COLO668 (cell line): ENCODE measurements around the gene KCNA4.
"Not testable (repeated sequence)": the region's sequence is repeated elsewhere in the genome, so short reads cannot be mapped to it uniquely, and the experiment has no call there.

ENCODE experiments used
- DNase-seq: peaks from one replicate; lab custom pipeline; 2025; ENCODE audit not compliant: unreplicated experiment; lab: John Stamatoyannopoulos, UW

The KCNA4 gene

DNA sequence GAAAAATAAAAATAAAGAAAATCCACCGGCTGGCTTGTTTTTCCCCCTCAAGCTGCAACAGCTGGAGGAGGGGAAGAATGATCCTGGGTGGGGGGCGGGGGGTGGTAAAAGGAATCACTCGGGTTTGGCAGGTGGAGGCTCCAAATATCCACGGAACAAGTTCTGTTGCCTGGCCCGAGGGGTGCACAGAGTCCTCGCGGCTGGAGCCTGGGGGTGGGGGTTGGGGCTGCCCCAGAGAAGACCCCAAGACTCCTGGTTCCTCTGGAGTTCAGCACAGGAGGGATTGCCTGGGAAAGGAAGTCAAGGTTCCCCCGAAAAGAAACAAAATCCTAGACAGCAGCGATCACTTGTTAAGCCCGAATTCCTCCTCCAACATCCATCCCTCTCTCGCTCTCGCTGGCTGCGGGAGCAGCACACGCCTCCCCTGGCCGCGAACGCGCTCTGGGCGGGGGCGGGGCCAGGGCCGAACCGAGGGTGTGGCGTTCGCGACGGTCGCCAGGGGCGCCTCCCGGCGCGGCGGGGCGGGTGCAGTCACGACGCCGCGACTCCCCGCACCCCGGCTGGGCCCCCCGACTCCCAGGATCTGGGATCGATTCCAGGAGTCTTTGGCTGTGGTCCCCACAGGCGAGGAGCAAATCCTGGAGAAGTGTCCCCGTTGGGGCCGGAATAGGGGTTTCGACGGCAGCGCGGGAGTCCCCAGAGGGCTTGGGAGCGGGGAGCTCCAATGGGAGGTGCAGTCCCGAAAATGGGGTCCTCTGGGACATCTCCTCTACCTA, at the start of gene KCNA4:
TSS of gene KCNA4 (minus strand) at position 443 of the 776 bp plus-strand sequence. CDS start 4,352 bp downstream, outside the sequence.
- DNase-seq = peak; percentile 74

DNA sequence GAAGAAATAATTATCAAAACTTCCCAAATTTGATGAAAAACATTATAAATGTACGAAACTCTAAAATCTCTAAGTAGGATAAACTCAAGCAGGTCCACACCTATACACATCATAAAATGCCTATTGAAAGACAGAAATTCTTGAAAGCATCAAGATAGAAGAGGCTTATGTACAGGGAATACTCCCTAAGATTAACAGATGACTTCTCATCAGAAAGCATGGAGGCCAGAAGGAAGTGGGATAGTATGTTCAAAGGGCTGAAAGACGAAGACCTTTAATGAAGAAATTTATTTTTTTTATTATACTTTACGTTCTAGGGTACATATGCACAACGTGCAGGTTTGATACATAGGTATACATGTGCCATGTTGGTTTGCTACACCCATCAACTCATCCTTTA, 45.3 kb upstream of the KCNA4 start:
- DNase-seq = no peak

DNA sequence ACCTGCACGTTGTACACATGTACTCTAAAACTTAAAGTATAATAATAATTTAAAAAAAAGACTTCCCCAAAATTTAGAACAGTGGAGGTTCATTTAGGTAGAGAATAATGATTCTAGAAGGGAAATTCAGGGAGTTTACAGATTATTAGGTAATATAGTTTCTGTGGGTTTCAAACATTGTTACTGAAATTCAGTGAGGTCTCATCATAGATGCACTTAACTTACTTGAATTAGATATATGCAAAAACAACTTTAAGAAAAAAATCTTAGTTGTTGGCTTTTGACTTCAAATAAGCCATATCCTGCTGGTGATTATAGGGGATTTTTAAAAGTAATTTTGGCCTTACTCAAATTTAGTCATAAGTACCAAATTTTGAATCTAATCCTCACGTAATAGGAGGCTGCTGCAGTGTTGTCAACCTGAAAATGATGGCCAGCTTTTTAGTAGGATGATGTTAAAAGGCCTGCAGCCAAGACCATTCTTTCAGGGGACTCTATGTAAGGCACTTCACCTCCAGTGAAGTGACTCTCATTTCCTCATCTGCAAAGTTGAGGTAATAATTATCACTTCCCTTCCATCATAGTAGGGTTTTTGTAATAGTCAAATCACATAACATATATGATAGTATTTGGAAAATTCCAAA, 42.5 kb upstream of the KCNA4 start:
- no peak for DNase-seq

DNA sequence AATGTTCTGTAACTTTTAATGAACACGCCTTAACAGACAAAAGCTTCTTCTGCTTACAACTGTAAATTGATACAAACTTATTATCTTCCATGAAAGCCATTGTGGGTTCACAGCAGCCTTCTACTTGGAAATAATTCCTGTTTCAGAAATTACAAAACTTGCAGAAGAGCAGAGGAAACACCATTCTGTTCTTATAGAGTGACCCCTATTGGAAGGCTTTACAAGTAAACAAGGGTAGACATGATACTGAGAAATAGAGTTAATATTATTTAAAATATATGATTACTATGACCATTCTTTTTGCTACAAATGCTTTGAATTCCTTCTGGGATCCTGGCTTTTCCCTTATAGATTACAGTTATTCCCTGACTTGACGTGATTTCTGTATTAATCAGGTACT, 32.4 kb upstream of the KCNA4 start:
- no peak for DNase-seq

DNA sequence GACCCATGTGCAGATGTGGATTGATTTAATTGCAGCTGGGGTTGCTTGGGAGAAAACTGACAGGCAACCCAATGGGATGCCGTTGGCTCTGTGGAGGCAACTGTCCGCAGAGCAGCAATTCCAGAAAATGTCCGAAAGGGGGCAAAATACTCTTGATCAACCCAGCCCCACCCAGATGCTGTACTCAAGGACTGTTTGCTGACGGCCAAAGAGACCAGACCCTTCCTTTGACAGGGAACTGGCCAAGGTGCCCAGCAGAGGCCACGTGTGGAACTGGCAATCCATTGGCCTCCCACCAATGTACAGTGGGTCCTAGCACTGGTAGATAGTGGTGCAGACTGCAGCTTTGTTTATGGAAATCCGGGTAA, 29.7 kb upstream of the KCNA4 start:
- DNase-seq = no peak

DNA sequence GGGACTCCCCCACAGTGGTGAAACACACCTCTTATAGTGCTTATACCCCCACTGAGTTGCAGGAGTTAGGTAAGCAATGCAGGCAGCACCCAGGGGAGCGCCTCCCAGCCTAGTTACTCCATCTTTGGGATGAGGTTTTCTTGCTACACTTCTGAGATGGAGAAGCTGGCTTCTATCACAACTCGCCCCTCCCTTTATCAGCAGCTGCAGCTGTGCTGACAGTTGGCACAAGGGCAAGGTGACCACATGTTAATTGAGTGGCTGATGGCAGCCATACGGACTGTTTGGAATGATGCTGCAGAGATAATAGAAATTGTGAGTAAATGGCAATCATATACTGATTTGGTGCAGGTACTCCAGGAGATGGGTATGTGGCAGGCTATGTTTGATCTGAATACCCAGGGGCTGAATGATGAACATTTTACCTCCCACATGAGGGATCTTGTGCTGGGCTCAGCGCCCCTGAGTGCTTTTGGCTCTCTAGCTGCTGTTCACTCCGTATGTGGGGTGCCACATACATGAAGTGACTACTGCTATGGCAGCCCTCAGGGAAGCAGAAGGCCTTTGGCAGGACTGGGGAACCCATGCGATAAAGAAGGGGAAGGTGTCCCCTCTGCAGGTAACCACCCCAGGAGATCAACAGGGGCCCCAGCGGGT, 29.2 kb upstream of the KCNA4 start:
- no peak for DNase-seq

DNA sequence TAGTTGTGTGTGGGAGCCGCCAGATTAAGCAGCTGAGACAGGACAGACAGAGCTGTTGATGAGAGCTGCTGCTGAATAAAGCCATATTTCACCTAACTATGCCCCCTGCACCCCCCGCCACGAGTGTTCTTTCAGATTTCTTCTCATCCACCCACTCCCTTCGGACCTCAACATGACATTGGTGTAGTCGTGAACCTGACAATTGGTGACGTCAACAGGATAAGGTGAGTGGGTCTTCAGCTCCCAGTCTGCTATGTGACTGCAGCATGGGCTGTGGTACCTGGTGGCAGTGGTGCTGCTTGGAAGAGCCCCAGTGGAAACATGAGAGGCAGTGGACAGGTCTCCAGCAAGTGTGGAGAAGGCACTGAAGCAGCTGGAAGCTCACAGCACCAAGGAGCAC, 28.3 kb upstream of the KCNA4 start:
- DNase-seq = no peak

DNA sequence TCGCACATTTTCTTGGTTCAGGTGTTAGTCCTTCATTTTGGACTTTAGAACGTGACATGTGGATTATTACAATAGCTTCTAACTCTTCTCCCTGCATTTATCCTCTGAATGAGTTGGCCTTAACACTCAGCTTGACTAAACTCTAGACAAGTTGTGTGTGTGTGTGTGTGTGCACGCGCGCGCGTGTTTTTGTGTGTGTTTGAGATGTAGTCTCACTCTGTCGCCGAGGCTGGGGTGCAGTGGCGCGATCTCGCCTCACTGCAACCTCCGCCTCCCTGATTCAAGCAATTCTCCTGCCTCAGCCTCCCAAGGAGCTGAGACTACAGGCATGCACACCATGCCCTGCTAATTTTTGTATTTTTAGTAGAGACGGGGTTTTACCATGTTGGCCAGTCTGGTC, 24.3 kb upstream of the KCNA4 start:
- no peak for DNase-seq

DNA sequence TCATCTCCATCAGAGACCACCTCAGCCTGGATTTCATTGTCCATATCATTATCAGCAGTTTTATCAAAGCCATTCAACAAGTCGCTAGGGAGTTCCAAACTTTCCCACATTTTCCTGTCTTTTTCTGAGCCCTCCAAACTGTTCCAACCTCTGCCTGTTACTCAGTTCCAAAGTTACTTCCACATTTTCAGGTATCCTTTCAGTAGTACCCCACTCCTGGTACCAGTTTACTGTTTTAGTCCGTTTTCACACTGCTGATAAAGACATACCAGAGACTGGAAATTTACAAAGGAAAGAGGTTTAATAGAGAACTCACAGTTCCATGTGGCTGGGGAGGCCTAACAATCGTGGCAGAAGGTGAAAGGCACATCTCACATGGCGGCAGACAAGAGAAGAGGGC, 17.9 kb upstream of the KCNA4 start:
- not testable (repeated sequence) for DNase-seq

DNA sequence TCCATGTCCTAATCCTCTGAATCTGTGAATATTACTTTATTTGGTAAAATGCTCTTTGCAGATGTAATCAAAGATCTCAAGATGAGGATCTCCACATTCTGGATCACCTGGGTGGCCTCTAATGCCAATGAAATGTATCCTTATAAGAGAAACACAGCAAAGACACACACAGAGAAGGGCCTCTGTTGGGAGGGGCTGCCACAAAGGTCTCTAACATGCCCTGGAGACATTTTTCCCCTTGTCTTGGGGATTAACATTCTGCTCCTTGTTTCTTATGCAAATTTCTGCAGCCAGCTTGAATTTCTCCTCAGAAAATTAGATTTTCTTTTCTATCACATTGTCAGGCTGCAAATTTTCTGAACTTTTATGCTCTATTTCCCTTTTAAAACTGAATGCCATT, 17.3 kb upstream of the KCNA4 start:
- DNase-seq = not testable (repeated sequence)

DNA sequence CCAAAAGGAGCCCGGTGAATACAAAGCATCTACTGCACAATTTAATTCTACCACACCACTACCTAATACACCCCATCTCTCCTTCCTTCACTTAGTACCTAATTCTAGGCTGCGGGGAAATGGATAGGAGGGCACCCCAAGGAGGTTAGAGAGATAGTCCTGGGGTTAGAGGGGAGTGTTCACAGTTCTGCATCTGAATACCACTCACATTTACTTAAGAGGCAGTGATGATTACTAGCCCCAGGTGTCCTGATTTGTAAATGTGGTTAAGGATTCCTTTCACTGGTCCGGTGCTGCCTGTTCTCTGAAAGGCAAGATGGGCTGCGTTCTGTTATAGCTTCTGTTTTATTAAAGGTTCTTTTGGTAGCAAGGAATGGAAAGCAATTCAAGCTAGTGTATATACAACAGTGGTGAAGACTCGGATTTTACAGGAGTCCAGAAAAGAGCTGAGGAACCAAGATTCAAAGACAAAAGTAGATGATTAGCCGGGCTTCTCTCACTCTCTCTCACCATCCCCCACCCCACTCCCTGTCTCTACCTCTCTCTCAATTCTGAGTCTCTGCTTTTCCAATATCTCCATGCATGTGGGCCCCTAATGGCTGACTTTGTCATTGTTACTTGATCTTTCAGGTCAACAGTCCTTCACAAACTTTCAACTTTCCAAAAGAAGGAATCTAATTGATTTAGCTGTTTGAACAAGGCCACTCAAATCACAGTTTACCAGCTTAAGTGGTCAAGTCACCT, 8.7 kb upstream of the KCNA4 start:
- DNase-seq = no peak

DNA sequence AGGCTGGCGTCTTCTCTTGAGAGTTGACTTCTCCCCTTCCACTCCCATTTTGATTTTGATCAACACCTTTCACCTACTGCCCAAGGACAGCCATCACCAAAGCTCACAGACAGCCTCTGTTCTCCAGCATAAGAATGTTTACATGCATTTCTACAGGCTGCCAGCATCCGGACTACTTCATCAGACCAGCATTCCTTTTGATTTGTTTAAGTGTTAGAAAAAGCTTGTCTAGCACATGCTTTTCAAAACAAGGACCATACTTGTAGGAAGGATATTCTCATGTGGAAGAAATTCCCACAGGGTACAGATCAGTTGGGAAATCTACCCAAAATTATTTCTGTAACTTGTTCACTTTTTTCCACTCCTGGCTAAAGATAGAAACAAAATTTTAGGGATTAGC, 6.2 kb upstream of the KCNA4 start:
- no peak for DNase-seq

DNA sequence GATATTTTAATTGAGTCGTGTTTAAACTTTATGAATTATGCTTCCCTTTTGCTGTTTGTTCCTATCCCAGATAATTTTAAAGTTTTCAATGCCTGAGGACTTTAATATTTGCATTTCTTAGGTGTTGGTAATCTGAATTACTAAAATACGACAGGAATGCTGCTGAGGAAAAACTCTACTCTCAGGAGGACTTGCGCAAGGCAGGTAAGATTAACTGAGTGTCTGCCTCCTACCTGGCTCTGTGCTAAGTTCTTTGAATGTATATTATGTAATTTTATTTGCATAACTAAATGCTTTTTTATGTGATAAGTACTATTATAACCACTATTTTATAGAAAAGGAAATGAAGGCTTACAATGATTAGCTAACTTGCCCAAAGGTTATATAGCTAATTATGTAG, 2.7 kb upstream of the KCNA4 start:
- DNase-seq = no peak

DNA sequence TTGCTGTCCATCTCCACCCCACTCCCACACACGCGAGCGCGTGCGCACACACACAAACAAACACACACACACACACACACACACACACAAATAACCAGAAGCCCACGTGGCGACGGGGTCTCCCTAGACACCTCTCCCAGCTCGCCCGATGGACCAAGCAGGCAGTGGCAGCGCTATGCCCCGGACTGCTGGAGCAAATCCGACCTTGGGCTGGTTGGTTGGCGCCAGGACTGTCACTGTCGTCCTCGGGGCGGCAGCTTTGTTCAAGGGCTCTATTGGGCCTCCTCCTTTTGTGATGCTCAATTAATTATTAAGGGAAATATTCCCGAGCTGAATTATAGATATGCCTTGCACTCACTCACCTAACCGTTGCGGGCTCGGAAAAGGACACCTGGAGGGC, 1.7 kb upstream of the KCNA4 start:
- DNase-seq = no peak

DNA sequence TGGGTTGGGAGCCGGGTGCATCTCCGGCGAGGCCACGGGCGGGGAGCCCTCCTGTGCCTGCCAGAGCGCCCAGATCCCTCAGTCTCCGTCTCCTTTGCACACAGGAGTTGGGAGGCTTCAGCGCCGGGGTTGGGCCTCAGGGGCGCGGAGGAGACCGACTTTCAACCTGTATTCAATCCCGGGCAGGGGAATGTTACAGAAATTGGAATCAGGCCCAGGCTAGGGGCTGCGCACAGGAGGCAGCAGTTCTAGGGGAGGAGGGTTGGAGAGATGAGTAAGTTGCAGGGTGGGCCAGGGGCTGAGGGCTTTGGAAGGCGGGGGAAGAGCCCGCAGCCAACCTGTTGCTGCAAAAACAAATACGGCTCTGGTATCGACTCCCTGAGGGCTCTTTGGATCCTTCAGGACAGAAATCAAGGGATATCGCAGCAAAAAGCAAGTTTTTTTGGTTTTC, 640 bp upstream of the KCNA4 start:
- DNase-seq = no peak

DNA sequence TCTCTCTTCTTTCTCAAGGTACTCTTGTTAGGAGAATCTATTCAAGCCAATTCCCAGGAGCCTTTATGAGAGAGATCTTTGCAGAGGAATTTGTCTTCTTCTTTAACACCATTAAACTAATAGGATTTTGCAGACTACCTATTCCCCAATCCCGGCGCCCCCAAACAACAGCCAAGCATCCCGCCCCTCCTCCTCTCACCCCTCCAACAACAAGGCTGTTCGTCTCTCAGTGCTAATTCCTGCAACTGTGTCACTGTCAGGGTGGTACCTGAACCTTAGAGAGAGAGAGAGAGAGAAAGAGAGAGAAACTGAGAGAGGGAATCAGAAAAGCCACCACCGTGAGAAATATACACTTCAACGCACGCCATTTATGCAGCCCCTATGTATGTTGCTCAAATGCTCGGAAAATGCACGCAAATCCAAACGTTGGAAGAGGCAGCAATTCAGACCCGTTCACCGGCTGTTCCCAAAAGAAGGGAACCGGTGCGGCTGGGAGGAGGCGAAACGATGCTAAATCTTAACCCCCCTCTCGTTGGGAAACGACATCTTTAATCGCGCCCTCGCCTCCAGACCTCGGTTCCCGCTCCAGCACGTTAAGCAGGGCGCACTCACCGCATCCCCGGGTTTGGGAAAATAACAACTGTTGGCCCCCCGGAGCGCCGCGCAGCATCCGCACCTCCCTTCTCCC, 961 bp downstream of the KCNA4 start:
- DNase-seq = peak; percentile 4

DNA sequence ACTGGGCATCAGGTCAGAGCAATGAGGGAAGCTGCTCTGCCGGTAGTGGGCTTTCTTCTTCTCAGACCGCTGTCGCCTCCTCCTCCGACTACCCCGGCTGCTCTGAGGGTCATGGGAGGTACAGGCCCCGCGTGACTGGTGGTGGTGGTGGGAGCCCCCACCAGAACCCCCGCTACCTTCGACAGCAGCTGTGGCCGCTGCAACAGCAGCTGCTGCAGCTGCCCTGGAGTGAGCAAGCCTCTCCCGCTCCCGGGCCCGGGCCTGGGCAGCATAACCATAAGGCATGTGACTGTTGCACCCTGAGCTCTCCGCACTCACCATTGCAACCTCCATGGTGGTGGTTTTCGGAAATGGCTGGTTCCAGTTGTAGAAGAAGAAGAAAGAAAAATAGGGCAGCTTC, 4.5 kb downstream of the KCNA4 start:
- no peak for DNase-seq

DNA sequence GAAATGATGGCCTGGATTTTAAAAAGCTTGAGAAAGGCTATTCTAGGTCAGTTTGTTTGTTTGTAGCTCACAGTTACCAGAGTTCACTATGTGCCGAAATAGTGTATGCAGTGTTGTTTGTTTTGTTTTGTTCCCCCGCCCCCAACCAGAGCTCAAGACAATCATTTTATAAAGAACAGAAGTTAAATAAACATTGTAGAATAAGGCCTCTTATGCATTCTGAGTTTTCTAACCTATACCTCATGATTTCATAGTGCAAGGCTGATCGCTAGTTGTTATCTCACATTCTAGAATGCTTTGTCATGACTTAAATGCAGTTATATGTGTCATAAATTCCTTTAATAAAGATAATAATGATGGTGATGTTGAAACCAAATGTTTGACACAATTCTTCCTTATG, 7.8 kb downstream of the KCNA4 start:
- DNase-seq = no peak

DNA sequence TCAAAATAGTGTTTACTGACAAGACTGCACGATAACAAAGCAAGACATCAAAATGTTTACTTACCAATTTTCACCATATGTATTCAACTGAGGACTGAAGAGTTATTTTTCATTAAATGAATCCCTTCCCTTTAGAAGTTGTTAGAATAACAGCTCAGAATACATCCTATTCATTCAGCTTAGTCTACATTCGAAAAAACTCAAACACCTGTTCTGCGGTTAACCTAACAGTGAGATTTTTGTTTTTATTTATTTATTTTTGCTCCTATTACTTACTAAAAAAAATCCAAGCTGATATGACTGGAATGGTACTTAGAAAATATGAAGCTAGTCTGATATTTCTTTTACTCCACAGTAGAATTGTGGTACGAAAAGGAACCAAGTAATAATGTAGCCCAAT, 10.0 kb downstream of the KCNA4 start:
- DNase-seq = no peak

DNA sequence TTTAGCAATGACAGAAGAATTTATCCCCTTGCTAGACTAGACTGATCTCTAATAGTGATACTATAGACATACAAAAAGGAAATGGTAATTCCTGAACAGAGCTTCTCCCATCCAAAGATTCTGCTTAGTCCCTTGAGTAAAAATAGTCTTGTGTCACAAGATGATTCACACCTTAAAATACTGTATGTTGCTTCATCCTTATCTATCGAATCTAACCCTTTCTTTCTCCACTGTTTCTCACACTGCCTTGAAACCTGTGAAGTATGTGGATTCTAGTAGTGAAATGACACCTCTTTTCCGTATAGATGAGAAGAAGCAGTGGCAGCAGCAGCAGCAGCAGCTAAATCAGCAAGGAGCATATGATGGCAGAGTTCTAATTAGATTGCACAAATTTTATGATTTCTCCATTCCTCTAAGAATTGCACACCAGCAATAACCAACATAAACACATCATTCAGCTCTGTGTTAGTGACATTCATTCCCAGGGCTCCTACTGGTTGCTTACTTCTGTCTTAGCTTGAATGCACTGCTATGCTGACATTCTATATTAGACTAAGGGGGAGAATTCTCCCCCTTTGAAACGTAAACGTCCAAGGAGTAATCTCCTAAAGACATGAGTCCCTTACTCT, 14.6 kb downstream of the KCNA4 start:
- DNase-seq = no peak
